NCI-H748 treated with DMSO at 0.1 percent for 48 hours (cell line): ENCODE measurements around the gene FKBP6.
"Not testable (repeated sequence)": the region's sequence is repeated elsewhere in the genome, so short reads cannot be mapped to it uniquely, and the experiment has no call there.

ENCODE experiments used
- DNase-seq: peaks from one replicate; lab custom pipeline; 2025; lab: John Stamatoyannopoulos, UW

FKBP6 gene

GRCh38 chr7:73327922-73328321, at the start of gene FKBP6, which contains the start of gene TRIM50:
Gene FKBP6, plus strand, starts transcription at chr7:73328161. Its CDS starts 268 bp downstream, at chr7:73328429.
Gene TRIM50, minus strand, starts transcription at chr7:73328082. Its CDS starts 3,295 bp downstream, at chr7:73324787.
- DNase-seq: not testable (repeated sequence)

DNA sequence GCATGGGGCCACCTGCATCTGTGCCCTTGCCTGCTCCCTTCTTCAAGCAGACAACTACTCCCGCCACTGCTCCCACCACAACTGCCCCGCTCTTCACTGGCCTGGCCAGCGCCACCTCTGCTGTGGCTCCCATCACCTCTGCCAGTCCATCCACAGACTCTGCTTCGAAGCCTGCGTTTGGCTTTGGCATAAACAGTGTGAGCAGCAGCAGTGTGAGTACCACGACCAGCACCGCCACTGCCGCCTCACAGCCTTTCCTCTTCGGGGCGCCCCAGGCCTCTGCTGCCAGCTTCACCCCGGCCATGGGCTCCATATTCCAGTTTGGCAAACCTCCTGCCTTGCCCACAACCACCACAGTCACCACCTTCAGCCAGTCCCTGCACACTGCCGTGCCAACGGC, 30.7 kb upstream of the FKBP6 start:
- DNase-seq: not testable (repeated sequence)

DNA sequence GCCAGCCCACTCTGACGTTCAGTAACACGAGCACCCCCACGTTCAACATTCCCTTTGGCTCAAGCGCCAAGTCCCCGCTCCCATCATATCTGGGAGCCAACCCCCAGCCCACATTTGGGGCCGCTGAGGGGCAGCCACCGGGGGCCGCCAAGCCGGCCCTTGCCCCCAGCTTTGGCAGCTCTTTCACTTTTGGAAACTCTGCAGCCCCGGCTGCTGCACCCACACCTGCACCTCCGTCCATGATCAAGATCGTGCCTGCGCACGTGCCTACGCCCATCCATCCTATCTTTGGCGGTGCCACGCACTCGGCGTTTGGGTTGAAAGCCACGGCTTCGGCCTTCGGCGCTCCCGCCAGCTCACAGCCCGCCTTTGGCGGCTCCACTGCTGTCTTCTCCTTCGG, 30.3 kb upstream of the FKBP6 start:
- not testable (repeated sequence) for DNase-seq

GRCh38 chr7:73299812-73300211, 28.1 kb upstream of the FKBP6 start:
- DNase-seq: not testable (repeated sequence)

- not testable (repeated sequence) for DNase-seq
These were observed 26.9 kb upstream of the FKBP6 start for GRCh38 chr7:73301108-73301507.

- DNase-seq: not testable (repeated sequence)
These were observed 25.1 kb upstream of the FKBP6 start for GRCh38 chr7:73302846-73303245.

DNA sequence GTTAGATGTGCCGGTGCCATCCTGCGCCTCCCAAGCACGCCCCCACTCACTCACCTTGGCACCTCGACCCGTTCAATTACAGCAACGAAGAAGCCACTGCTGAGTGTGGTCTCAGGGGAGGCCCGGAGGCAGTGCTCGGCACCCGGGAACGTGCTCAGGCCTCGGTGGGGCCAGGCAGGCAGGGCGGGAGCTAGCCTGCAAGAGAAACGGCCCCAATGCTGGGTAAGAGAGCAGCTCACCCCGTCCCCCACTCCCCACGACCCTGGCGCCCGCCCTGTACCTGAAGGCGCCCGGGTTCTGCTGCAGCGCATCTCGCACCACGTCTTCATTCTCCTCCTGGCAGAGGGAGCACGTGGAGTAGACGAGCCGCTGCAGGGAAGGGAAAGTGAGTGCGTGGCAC, 24.4 kb upstream of the FKBP6 start:
- DNase-seq: no peak

DNA sequence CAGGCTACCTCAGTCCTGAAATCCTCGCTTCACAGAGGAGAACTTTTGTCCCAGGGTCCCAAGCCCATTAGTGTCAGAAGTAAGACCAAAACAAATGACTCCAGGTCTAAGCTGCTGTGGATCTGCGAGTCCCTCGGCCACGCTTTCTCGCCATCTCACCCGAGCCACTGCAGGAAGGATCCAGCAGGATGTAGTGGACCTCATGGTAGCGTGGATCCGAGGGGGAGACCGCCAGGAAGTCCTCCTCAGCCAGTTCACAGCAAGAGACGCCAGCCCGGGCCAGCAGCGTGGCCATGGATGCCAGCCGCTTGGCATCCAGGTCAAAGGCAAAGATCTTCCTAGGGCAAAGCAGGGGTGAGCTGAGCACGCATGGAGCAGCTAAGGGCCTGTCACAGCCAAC, 23.9 kb upstream of the FKBP6 start:
- no peak for DNase-seq

DNA sequence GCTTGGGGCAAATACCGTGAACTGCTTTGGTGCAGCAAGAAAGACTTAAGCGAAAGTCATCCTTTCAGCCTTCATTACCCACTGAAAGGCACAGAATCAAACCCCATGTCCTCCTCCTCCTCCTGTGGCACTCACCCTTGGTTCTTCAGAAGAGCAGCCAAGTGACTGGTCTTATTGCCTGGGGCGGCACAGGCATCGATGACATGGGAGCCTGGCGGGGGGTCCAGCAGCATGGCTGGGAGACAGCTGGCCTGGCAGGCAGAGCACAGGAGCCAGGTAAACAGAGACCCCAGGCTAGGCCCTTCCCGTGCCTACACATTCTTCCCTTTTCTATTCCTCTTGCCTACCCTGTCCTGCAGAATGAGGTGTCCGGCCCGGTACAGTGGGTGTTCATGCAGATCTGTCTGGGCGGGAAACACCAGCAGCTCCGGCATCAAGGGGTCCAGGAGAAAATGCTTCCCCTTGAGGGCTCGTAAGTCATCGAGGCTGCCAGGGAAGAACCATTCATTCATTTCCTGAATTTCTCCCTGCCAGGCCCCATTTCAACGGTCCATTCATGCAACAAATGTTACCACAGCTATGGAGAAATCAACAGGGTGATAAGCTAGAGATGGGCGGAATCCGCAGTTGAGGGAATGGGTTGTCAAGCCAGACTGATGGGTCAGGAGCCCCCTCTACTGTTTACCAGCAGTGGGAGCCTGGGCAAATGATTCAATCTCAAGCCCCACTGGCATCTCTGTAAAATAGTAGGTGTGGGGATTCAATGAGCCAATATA, 23.2 kb upstream of the FKBP6 start:
- DNase-seq: not testable (repeated sequence)

DNA sequence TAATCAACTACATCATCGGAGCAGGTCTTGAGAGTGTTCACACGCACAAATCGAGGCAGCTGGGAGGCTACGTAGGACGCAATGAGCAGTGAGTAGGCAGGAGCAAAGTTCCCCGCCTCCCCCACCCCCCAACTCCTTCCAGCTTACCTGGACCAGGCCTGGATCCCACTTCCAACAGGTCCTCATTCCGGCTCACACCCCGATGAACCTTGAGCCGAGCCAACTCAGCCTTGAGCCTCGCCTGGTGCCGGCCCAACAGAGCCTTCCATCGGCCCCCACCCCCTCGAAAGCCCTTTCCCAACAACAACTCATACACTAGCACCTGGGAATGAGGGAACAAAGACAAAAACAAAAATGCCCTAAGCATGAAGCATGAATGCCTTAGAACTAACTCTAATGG, 20.5 kb upstream of the FKBP6 start:
- DNase-seq: no peak

- DNase-seq: no peak
These were observed 19.8 kb upstream of the FKBP6 start for GRCh38 chr7:73308074-73308664.

- no peak for DNase-seq
These were observed 19.2 kb upstream of the FKBP6 start, which contains the start of gene NSUN5 for GRCh38 chr7:73308665-73309214. Gene NSUN5, minus strand, starts transcription at chr7:73308826. Its CDS starts 36 bp downstream, at chr7:73308790.

- DNase-seq: not testable (repeated sequence)
These were observed 16.5 kb upstream of the FKBP6 start for GRCh38 chr7:73311421-73311820.

GRCh38 chr7:73312831-73313520, 15.0 kb upstream of the FKBP6 start:
- DNase-seq: no peak

DNA sequence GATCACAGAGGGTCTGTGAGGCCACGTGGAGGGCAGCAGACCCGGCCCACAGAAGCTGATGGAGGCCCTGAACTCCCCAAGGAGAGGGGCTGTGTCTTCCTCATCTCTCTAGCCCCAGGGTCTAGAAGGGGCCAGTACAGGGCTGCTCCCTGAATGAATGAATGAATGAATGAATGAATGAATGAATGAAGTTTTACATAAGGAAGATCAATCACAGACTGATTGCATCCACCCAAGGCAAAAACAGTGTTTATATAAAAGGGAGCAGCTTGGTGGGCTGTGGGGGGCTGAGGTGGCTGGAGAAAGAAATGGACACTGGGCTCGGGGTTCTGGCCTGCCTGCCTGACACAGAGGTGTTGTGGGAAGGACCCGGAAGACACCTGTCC, 14.4 kb upstream of the FKBP6 start:
- DNase-seq: no peak

GRCh38 chr7:73314271-73314670, 13.7 kb upstream of the FKBP6 start:
- DNase-seq: no peak

DNA sequence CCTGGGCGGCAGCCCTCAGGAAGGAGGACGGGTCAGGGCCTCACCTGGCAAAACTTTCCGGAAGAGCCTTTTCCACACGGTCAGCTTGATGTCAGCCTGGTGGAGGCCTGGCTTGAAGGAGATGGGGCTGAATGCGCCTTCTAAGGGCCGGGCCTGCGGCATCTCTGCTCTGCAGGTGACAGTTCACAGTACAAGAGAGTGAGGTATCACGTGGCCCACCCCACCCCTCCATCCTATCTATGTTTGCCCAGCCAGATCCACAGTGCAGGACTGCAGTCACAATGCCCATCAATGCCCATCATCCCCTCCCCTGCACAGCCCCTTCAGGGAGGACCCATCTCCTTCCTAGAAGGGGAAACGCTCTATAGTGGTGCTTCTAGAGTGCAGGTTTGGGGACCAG, 11.4 kb upstream of the FKBP6 start:
- no peak for DNase-seq

DNA sequence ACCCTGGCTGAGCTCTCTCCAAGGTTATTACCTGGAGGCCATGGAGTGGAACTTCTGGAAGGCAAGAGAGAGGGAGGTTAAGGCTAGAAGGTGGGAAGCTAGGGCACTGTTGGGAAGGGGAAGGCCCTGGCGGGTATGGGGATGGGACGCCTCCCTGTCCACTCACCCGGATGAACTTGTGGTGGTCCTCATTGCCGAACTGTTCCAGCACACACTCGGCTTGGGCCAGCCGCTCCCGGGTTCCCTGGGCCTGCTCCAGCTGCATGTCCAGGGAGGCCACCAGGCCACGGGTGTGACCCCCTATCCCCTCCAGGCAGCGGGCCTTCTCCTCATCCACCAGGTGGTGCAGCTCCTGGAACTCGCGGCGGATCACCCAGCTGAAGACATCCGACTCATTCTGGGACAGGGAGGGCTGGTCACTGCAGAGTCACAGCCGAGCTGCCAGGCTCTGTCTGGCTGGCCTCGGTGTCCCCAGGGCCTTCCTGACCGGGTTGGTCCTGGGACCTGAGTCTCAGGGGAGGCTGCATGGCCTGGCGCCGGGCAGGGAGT, 9.2 kb upstream of the FKBP6 start:
- not testable (repeated sequence) for DNase-seq

DNA sequence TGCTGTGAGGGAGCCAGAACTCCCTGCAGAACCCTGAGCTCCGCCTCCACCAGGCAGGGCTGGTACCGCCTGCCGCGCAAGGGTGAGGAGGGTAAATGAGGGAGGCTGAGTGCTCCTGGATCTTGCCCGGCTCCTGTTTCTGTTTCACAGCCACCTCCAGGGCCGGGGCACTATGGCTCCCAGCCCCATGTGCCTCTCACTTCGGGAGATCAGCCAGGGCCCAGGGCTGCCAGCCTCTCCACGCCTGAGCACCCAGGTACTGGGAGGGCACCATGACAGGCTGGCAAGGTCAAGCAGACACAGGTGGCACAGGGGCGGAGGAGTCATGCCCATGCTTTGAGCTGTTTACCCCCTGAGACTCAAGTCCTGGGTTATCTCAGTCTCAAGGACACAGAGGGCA, 8.4 kb upstream of the FKBP6 start:
- DNase-seq: not testable (repeated sequence)

DNA sequence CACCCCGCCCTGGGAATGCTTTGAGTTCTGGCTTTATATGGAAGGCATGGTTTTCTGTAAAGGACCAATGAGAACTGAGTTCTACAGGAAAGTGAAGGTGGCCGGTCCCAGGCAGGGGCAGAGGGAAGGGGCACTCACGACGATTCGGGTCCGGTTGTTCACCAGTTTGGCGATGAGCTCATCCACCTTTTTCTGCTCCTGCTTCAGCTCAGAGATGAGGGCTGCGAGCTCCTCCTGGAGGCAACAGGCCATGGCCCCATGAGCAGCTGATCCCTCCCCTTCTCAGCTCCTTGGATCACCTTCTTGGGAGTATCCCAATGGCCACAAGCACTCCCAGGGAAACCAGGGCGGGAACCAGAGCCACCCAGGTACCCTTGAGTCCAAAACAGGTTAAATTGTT, 8.0 kb upstream of the FKBP6 start:
- DNase-seq: not testable (repeated sequence)

GRCh38 chr7:73323434-73324080, 4.4 kb upstream of the FKBP6 start:
- not testable (repeated sequence) for DNase-seq
